Peyer's patch (tissue), 4 donors: Measurements from ENCODE around the gene PXDN. TPM values are rescaled to one million over a fixed set of nuclear protein-coding genes. Genes with fewer than 3 reads are reported as not detected.

Experiments
- DNase-seq, 3 donors: peaks; one replicate each; pipeline ENCODE4 v3.0.0-alpha.2; 2017 to 2019
- H3K27ac ChIP-seq, 4 donors: fragments of 200-600 bp; sonication (generic); one replicate each; pipeline ENCODE4 v1.5.1; 2016 to 2019
- H3K27me3 ChIP-seq, 2 donors: fragments of 200-600 bp; sonication (generic); one replicate each; pipeline ENCODE4 v1.5.1; 2019
- H3K36me3 ChIP-seq, 3 donors: fragments of 200-600 bp; sonication (generic); one replicate each; pipeline ENCODE4 v1.5.1; 2016 to 2019
- H3K4me1 ChIP-seq, 4 donors: fragments of 200-600 bp; sonication (generic); one replicate each; pipeline ENCODE4 v1.5.1; 2016 to 2019
- H3K4me3 ChIP-seq, 4 donors: fragments of 200-600 bp; sonication (generic); 1 replicate in 3 of 4; 2 replicates in 1 of 4; pipeline ENCODE4 v1.5.1; 2016 to 2019; ENCODE audit warnings: mild to moderate bottlenecking in 1 of 4
- H3K9me3 ChIP-seq, 4 donors: fragments of 200-600 bp; sonication (generic); one replicate each; pipeline ENCODE4 v1.5.1; 2016 to 2019; ENCODE audit warnings: mild to moderate bottlenecking in 1 of 4
- CTCF ChIP-seq, 6 experiments: fragments of 450-650 bp in 4 of 6; fragments of 200-600 bp in 2 of 6; sonication (generic) in 1 of 6; IDR thresholded peaks; one replicate each; pipeline ENCODE4 v1.5.1; 2017 to 2019; ENCODE audit warnings: antibody characterized with exemption in 6 of 6, mild to moderate bottlenecking in 3 of 6, moderate library complexity in 1 of 6
- POLR2A ChIP-seq, 2 donors: fragments of 450-650 bp; IDR thresholded peaks; one replicate each; pipeline ENCODE4 v1.5.1; 2017; ENCODE audit warnings: antibody characterized with exemption in 2 of 2, mild to moderate bottlenecking in 2 of 2, moderate library complexity in 2 of 2
- total RNA-seq, 4 donors: library from RNA; depleted of rRNA; stranded (reverse); fragments of >200 nt; gene quantifications; one replicate each; pipeline ENCODE4 v1.1.0, GENCODE V29; 2016

Gene PXDN
- total RNA-seq, 4 donors from 2014 or later, result 7.5 to 148 (median 21.0) TPM

GRCh38 chr2:1749489-1750119, 5.3 kb upstream of the PXDN start:
- no peaks in the 10 kb centered on the region for H3K4me1 ChIP-seq
- no peaks in the 10 kb centered on the region for H3K27me3 ChIP-seq
- H3K9me3 ChIP-seq, result peaks cover 0 to 2% (median 0%) of the 10 kb centered on the region in 4 donors
- DNase-seq, result peak in 1 of 3 donors; percentile 6
- no peaks in the 10 kb centered on the region for H3K36me3 ChIP-seq
- TF ChIP-seq CTCF (IDR thresholded peaks at IDR 0.05), result no peak
- no peak for TF ChIP-seq POLR2A (IDR thresholded peaks at IDR 0.05)
- H3K4me3 ChIP-seq, result no peak overlapping the region
- no peak overlapping the region for H3K27ac ChIP-seq

DNA sequence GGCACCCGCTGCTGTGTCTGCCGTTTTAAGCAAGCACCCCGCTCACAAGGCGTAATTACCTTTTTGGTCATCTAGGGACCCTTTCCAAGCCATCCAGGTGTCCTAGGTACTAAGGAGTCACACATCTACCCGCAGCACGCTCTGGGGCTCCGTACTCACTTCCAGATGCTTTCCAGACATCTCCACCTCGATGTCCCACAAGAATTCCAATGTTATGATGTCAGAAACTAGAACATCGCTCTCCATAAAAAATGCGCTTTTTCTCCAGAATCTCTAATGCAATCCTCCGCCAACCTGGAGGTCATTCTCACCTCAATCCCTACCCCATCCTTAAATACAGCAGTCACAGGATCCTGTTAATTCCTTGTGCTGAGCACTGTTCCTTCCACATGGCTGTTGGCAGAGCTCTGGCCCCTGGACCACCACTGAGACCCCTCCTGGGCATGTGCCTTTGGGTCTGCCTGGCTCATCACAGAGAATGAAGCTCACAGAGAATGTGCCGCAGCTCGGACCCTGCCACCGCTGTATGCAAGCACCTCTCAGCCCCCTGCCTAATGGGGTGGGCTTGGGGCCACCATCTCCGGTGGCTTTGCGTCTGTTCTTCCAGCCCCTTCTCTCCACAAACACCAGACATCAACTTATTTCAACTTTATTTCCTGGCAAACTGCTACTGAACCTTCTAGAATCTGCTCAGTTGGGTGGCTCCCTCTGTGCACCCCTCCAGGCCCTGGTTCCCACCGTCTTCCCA, 4.6 kb upstream of the PXDN start:
- Histone ChIP-seq H3K27ac (no peak overlapping the region), H3K4me1 (no peaks in the 10 kb centered on the region), H3K9me3 (no peaks in the 10 kb centered on the region), H3K4me3 (no peak overlapping the region), H3K36me3 (no peaks in the 10 kb centered on the region), H3K27me3 (no peaks in the 10 kb centered on the region)
- DNase-seq, result peak in 1 of 3 donors; percentile 3
- no peak for TF ChIP-seq CTCF (IDR thresholded peaks at IDR 0.05)
- TF ChIP-seq POLR2A (IDR thresholded peaks at IDR 0.05), result no peak

GRCh38 chr2:1748176-1748740, 3.9 kb upstream of the PXDN start:
- no peaks in the 10 kb centered on the region for H3K9me3 ChIP-seq
- H3K36me3 ChIP-seq, result no peaks in the 10 kb centered on the region
- no peak overlapping the region for H3K4me3 ChIP-seq
- TF ChIP-seq CTCF (IDR thresholded peaks at IDR 0.05) (no peak), POLR2A (IDR thresholded peaks at IDR 0.05) (no peak)
- H3K27ac ChIP-seq, result no peak overlapping the region
- peak in 1 of 3 donors; percentile 13 for DNase-seq
- no peaks in the 10 kb centered on the region for H3K27me3 ChIP-seq
- no peaks in the 10 kb centered on the region for H3K4me1 ChIP-seq

GRCh38 chr2:1747065-1747941, 3.0 kb upstream of the PXDN start:
- Histone ChIP-seq H3K9me3 (no peaks in the 10 kb centered on the region), H3K4me1 (no peaks in the 10 kb centered on the region), H3K36me3 (no peaks in the 10 kb centered on the region), H3K27me3 (no peaks in the 10 kb centered on the region), H3K27ac (no peak overlapping the region), H3K4me3 (no peak overlapping the region)
- DNase-seq, result peak in 2 of 3 donors; percentile 13 to 22
- TF ChIP-seq CTCF (IDR thresholded peaks at IDR 0.05), result no peak
